Measurements from ENCODE around the gene TDRD12.
"Not testable (repeated sequence)": the region's sequence is repeated elsewhere in the genome, so short reads cannot be mapped to it uniquely, and the experiment has no call there.

TDRD12 gene

DNA sequence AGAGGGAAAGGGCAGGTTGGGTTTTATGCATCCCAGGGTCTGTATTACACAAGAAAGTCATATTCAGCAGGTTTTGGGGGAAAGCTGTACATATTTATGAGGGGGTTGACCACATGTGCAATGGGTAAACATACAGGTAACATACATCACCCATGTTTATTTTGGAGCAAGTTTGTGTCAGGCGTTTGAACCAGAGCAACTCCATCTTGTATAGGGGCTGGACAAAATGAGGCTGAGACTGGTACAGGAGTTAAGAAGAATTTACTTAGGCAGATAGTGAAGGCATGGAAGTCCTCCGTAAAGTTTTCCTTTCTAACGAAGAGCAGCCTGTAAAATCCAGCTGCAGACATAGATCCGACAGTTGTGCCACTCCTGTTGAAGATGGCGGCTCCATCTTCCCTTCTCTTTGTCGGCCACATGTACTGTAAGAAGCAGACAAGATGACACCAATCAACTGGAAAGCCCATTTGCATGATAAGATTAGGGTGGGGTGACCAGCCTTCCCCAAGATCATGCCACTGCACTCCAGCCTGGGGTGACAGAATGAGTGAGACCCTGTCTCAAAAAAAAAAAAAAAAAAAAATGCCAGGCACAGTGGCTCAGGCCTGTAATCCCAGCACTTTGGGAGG is 32.6 kb upstream of the TDRD12 start:
- no peak for DNase-seq (ENCODE audit: low read depth)
- H3K4me3 ChIP-seq (ENCODE audit: control insufficient read depth, low read depth, low read length), result no peak overlapping the region
- TF ChIP-seq, protein P1, sequence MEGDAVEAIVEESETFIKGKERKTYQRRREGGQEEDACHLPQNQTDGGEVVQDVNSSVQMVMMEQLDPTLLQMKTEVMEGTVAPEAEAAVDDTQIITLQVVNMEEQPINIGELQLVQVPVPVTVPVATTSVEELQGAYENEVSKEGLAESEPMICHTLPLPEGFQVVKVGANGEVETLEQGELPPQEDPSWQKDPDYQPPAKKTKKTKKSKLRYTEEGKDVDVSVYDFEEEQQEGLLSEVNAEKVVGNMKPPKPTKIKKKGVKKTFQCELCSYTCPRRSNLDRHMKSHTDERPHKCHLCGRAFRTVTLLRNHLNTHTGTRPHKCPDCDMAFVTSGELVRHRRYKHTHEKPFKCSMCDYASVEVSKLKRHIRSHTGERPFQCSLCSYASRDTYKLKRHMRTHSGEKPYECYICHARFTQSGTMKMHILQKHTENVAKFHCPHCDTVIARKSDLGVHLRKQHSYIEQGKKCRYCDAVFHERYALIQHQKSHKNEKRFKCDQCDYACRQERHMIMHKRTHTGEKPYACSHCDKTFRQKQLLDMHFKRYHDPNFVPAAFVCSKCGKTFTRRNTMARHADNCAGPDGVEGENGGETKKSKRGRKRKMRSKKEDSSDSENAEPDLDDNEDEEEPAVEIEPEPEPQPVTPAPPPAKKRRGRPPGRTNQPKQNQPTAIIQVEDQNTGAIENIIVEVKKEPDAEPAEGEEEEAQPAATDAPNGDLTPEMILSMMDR (IDR thresholded peaks at IDR 0.05; ENCODE audit: control insufficient read depth, insufficient read depth, low read depth, low read length, missing control alignments), result no peak

DNA sequence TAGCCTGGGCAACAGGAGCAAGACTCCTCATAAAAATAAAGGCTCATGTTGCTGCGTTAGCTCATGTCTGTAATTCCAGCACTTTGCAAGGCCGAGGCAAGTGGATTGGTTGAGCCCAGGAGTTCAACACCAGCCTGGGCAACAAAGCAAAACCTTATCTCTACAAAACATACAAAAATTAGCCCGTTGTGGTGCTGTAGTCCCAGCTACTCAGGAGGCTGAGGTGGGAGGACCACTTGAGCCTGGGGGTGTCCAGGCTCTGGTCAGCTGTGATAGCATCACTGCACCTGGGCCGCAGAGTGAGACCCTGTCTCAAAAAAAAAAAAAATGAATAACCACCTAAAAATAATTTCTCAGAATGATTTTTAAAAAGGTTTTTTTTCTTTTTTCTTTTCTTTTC is 31.9 kb upstream of the TDRD12 start:
- DNase-seq (ENCODE audit: low read depth), result no peak
- TF ChIP-seq, protein P1 (IDR thresholded peaks at IDR 0.05; ENCODE audit: control insufficient read depth, insufficient read depth, low read depth, low read length, missing control alignments), result no peak
- H3K4me3 ChIP-seq (ENCODE audit: control insufficient read depth, low read depth, low read length), result no peak overlapping the region

DNA sequence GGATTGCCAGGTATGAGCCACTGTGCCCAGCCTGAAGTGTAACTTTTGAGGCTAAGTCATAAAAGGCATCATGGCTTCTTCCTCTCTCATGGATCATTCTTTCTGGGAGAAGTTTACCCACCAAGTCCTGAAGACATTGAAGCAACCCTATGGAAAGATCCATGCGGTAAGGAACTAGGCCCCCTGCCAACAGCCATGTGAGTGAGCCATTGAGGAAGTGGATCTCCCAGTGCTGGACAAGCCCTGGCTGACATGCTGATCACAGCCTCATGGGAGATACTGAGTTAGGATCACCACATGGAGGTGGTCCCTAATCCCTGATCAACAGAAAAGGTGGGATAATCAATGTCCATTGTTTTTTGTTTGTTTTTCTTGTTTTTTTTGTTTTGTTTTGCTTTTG is 31.3 kb upstream of the TDRD12 start:
- H3K4me3 ChIP-seq (ENCODE audit: control insufficient read depth, low read depth, low read length), result no peak overlapping the region
- no peak for DNase-seq (ENCODE audit: low read depth)
- TF ChIP-seq, protein P1 (IDR thresholded peaks at IDR 0.05; ENCODE audit: control insufficient read depth, insufficient read depth, low read depth, low read length, missing control alignments), result no peak

DNA sequence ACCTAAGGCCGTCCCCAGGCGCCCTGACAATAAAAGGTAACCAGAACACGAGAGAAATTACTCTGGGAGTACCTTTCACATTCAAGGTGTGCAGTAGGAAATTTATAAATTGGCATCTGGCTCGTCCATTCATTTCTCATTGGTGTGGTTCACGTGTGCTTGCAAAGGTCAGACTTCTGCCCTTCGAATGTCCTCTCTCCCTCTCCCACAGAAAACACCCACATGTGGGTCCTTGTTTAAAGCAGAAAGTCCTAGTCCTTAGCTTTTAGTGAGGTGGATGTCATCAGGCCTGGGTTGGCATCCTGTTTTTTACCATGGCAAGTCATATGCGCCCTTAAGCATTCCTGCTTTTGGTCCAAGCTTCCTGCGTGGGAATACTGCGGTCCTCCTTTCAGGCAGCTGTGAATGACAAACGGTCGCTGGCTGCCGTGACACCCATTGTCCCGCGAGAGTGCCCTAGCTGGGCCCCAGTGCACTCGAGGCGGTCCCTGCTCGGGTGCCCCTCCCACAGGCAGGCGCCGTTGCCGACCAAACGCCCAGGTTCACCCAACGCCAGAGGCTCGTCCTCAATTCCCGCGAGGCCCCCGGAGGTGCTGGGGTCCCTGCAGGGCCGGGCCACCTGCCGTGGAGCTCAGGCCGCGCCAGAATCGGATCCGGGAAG is 28.1 kb upstream of the TDRD12 start, which contains the start of gene NUDT19:
Gene NUDT19, plus strand, starts transcription at position 531 of the 661 bp plus-strand sequence. CDS start 140 bp downstream, outside the sequence.
- H3K4me3 ChIP-seq (ENCODE audit: control insufficient read depth, low read depth, low read length), result peak within 1 kb of the TSS; percentile 82
- TF ChIP-seq, protein P1 (IDR thresholded peaks at IDR 0.05; ENCODE audit: control insufficient read depth, insufficient read depth, low read depth, low read length, missing control alignments), result no peak
- DNase-seq (ENCODE audit: low read depth), result peak; percentile 35

DNA sequence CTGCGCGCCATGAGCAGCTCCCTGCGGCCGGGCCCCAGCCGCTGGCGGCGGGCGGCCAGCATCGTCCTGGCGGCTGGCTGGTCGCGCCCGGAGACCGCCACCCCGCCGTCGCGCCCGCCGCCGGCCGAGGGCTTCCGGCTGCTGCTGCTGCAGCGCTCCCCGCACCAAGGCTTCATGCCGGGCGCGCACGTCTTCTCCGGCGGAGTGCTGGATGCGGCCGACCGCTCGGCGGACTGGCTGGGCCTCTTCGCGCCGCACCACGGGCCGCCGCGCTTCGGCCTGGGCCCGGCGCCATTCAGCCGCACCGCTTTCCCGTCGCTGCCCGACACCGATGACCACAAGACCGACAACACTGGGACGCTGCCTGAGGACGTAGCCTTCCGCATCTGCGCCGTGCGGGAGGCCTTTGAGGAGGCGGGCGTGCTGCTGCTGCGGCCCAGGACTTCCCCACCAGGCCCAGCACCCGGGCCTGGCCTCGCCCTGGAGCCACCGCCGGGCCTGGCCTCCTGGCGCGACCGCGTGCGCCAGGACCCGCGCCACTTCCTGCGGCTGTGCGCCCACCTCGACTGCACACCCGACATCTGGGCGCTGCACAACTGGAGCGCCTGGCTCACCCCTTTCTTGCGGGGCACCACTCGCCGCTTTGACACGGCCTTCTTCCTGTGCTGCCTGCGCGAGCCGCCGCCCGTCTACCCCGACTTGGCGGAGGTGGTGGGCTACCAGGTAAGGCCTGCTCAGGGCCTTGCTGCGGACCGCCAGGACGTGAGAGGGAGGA is 27.4 kb upstream of the TDRD12 start:
- peak overlapping the region; percentile 82 for H3K4me3 ChIP-seq (ENCODE audit: control insufficient read depth, low read depth, low read length)
- TF ChIP-seq, protein P1 (IDR thresholded peaks at IDR 0.05; ENCODE audit: control insufficient read depth, insufficient read depth, low read depth, low read length, missing control alignments), result no peak
- peak; percentile 28 for DNase-seq (ENCODE audit: low read depth)

DNA sequence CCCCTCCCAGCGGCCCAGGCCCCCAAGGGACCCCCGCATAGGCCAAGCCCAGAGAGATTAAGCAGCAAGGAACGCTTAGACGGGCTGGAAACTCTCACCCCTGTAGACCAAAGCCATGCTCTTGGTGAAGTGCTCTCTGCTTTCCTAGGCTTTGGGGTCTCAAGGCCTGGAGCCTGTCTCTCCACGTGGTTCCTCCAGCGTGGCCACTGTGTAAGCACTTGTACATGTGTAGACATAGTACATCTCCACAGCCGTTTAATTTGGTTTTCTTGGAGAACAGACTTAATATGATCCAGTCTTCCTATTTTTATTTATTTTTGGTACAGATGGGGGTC is 26.9 kb upstream of the TDRD12 start:
- TF ChIP-seq, protein P1 (IDR thresholded peaks at IDR 0.05; ENCODE audit: control insufficient read depth, insufficient read depth, low read depth, low read length, missing control alignments), result no peak
- peak overlapping the region; percentile 82 for H3K4me3 ChIP-seq (ENCODE audit: control insufficient read depth, low read depth, low read length)
- DNase-seq (ENCODE audit: low read depth), result no peak

DNA sequence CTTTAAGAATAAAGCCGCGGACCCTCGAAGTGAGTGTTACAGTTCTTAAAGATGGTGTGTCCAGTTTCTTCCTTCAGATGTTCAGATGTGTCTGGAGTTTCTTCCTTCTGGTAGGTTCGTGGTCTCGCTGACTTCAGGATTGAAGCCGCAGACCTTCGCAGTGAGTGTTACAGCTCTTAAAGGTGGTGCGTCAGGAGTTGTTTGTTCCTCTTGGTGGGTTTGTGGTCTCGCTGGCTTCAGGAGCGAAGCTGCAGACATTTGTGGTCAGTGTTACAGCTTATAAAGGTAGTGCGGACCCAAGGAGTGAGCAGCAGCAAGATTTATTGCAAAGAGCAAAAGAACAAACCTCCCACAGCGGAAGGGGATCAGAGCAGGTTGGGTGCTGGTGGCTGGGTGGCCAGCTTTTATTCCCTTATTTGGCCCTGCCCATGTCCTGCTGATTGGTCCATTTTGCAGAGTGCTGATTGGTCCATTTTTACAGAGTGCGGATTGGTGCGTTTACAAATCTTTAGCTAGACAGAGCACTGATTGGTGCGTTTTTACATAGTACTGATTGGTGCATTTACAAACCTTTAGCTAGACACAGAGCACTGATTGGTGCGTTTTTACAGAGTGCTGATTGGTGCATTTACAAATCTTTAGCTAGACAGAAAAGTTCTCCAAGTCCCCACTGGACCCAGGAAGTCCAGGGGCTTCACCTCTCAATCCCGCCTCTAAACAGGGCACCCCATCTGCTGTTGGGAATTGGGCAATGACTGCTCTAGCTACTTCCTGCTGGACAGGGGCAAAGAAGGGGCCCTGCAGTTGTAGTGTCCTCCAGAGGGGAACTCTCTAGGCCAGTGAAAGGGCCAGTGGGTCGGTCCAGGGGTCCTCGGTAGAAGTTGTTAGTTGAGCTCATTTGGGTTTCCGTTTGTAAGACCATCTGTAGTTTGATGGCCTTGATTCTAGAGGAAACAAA is 26.1 kb upstream of the TDRD12 start:
- H3K4me3 ChIP-seq (ENCODE audit: control insufficient read depth, low read depth, low read length), result peak overlapping the region; percentile 82
- not testable (repeated sequence) for DNase-seq (ENCODE audit: low read depth)

DNA sequence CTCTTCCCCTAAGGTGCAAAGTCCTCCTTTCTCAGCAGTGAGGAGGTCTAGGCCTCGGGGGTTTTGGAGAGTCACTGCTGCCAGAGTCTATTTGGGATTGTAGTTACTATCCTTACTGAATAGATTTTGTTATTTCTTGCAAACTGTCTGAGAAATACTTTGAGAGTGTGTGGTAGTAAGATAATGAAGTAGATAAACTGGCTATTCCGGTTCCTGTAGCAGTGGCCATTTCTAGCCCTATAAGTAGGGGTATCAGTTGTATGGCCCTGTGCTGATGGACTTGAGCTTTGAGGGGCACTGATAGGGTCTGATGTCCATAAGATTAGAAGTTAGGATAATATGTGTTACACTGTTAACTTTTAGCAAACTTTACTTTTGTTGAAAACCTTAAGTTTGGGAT is 25.3 kb upstream of the TDRD12 start:
- not testable (repeated sequence) for H3K4me3 ChIP-seq (ENCODE audit: control insufficient read depth, low read depth, low read length); DNase-seq (ENCODE audit: low read depth)

DNA sequence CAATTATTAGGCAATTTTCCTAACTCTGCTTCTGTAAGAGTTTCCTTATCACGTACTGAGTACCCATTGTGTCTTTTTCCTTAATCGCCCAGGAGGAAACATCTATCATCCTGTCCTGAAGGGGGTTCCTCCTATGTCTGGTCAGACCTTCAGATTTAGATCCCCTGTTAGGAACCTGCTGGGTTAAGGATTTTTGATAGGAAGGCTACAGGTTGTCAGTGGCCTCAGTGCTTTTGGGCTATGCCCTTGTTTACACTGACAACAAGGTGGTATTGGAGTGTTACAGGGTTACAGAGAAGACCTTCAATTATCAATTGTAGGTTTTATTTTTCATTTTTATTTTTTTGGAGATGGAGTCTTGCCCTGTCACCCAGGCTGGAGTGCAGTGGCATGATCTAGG is 24.7 kb upstream of the TDRD12 start:
- not testable (repeated sequence) for DNase-seq (ENCODE audit: low read depth); H3K4me3 ChIP-seq (ENCODE audit: control insufficient read depth, low read depth, low read length)

Measured in AG09309 (cell line).